Karpas-422 (cell line): ENCODE results near the gene C1QTNF5. TPM values are rescaled to one million over a fixed set of nuclear protein-coding genes. Genes with fewer than 3 reads are reported as not detected.

Source experiments
- DNase-seq: peaks from one replicate; pipeline ENCODE4 v3.0.0-alpha.2; 2015
- H2AFZ ChIP-seq: fragments of 200-600 bp; sonication (generic); 2 replicates; pipeline ENCODE4 v1.6.1; 2014; ENCODE audit warnings: antibody characterized with exemption, low read length, mixed read lengths
- H3K27ac ChIP-seq: fragments of 200-600 bp; sonication (generic); 2 replicates; pipeline ENCODE4 v1.5.1; 2014; ENCODE audit warnings: mild to moderate bottlenecking, low read length, moderate library complexity
- H3K27me3 ChIP-seq: fragments of 200-600 bp; sonication (generic); 2 replicates; pipeline ENCODE4 v1.6.1; 2014; ENCODE audit warnings: low read length, mixed read lengths
- H3K36me3 ChIP-seq: fragments of 200-600 bp; sonication (generic); 2 replicates; pipeline ENCODE4 v1.6.1; 2014; ENCODE audit warnings: low read length, mixed read lengths; ENCODE audit not compliant: insufficient read depth
- H3K4me1 ChIP-seq: fragments of 200-600 bp; sonication (generic); 2 replicates; pipeline ENCODE4 v1.6.1; 2014; ENCODE audit warnings: mild to moderate bottlenecking, low read length, mixed read lengths
- H3K4me2 ChIP-seq: fragments of 200-600 bp; sonication (generic); 2 replicates; pipeline ENCODE4 v1.6.1; 2014; ENCODE audit warnings: low read length, low read depth, mild to moderate bottlenecking; ENCODE audit not compliant: poor library complexity, severe bottlenecking
- H3K4me3 ChIP-seq: fragments of 200-600 bp; sonication (generic); 2 replicates; pipeline ENCODE4 v1.5.1; 2014; ENCODE audit warnings: mild to moderate bottlenecking, antibody characterized with exemption, low read length, mixed read lengths
- H3K79me2 ChIP-seq: fragments of 200-600 bp; sonication (generic); 2 replicates; pipeline ENCODE4 v1.6.1; 2014; ENCODE audit warnings: mild to moderate bottlenecking, low read length, mixed read lengths
- H3K9ac ChIP-seq: fragments of 200-600 bp; sonication (generic); 2 replicates; pipeline ENCODE4 v1.6.0; 2014; ENCODE audit warnings: low read length
- H3K9me2 ChIP-seq: fragments of 200-600 bp; sonication (generic), shearing (Covaris generic); replicated peaks from 2 replicates; pipeline ENCODE4 v1.6.0; 2014; ENCODE audit warnings: mild to moderate bottlenecking, low read length, moderate library complexity; ENCODE audit not compliant: insufficient read depth
- H3K9me3 ChIP-seq: fragments of 300-700, 200-600 bp; sonication (generic); 2 replicates; pipeline ENCODE4 v1.6.1; 2014; ENCODE audit warnings: low read length, mixed read lengths
- H4K20me1 ChIP-seq: fragments of 200-600 bp; sonication (generic); 2 replicates; pipeline ENCODE4 v1.6.1; 2014; ENCODE audit warnings: mild to moderate bottlenecking, antibody characterized with exemption, low read length, low read depth; ENCODE audit not compliant: insufficient read depth
- total RNA-seq: library from RNA; depleted of rRNA; stranded (reverse); fragments of >200 nt; shearing (Covaris generic); gene quantifications from 2 replicates; pipeline ENCODE4 v1.2.3, GENCODE V29; 2014; ENCODE audit warnings: low replicate concordance

Gene C1QTNF5
- total RNA-seq, 1 experiment from 2014 or later: not detected

DNA sequence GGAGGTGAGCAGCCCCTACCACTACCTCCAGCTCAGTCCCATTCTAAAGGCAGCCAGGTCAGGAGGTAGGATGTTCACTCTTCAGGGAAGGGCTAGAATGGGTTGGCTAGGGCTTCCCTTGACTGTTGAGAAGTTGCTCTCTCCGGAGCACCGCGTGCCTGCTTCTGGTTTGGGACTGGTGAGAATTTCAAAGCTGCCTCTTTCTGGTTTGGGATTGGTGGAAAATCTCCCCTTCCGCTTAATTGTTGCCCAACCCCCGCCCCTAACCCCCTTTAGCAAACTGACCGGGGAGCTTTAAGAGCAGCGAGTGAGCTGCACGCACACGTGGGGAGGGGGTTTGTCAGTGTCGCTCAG lies 40.1 kb upstream of the C1QTNF5 start:
- no peaks in the 10 kb centered on the region for H3K79me2 ChIP-seq
- H3K4me2 ChIP-seq: peak overlapping the region; percentile 72
- H3K4me1 ChIP-seq: peaks cover 63% of the 10 kb centered on the region
- H3K36me3 ChIP-seq: no peaks in the 10 kb centered on the region
- DNase-seq: no peak
- H4K20me1 ChIP-seq: no peaks in the 10 kb centered on the region
- peak overlapping the region; percentile 70 for H3K4me3 ChIP-seq
- H3K9ac ChIP-seq: peak overlapping the region; percentile 72
- no peaks in the 10 kb centered on the region for H3K9me2 ChIP-seq
- H3K27me3 ChIP-seq: no peaks in the 10 kb centered on the region
- H3K9me3 ChIP-seq: no peaks in the 10 kb centered on the region
- no peak overlapping the region for H2AFZ ChIP-seq
- no peak overlapping the region for H3K27ac ChIP-seq

DNA sequence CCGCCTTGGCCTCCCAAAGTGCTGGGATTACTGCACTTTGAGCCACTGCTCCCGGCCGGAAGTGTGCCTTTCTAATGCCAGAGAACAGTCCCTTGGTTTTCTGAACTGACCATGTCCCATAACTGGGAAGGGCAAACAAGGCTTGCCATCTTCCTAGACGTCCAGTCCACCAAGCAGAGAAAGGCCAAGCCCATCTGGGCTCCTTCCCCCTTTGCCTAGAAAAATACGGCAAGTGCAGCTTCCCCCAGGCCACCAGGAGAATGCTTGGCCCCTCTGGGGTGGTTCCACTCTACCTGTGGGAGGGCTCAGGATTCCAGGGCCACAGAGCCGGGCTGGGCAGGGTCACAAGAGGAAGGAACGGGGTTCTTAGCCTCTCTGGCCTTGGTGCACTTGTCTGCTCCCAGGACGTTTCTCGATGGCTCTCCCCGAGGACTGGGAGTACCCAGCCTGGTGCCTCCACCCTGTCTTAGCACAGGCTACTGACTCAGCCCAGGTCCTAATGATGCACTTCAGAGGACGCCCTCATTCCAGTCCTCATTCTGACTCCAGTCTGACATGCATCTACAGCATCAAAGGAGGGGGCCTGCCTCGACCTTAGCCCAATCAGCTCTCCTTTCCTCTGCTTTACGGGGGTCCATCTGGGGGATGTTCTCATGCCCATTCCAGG lies 39.6 kb upstream of the C1QTNF5 start:
- no peaks in the 10 kb centered on the region for H3K9me2 ChIP-seq
- H3K4me1 ChIP-seq: peaks cover 68% of the 10 kb centered on the region
- peak overlapping the region; percentile 70 for H3K4me3 ChIP-seq
- peak overlapping the region; percentile 72 for H3K9ac ChIP-seq
- H3K79me2 ChIP-seq: no peaks in the 10 kb centered on the region
- no peak overlapping the region for H3K27ac ChIP-seq
- no peak overlapping the region for H2AFZ ChIP-seq
- no peaks in the 10 kb centered on the region for H3K36me3 ChIP-seq
- peak overlapping the region; percentile 72 for H3K4me2 ChIP-seq
- DNase-seq: no peak
- no peaks in the 10 kb centered on the region for H4K20me1 ChIP-seq
- no peaks in the 10 kb centered on the region for H3K27me3 ChIP-seq
- no peaks in the 10 kb centered on the region for H3K9me3 ChIP-seq

DNA sequence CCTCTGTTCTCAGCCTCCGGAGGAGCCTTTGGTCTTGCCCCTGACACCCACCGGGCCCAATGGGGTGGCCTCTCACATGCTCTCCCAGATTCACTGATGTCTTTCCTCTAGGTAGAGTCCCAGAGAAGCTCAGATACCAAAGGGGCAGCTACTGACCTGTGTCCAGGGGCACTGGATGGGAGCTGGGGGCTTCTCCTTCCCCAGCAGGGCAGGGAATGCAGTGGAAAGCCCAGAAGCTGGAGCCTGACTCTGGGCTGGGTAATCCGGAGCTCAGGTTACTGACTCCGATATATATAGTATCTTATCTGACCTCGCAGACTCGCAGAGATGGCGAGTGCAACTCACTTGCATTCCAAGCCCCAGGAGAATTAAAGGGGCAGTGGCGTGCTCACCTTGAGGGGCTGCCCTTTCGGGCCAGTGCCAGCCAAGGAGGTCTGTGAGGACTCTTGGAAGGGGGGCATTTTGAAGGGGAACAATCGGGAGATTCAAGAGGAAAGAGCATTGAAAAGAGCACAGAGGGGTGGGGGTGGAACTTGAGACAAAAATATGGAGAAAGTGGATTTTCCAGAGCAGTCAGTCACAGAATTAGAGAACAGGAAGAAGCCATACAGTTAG lies 38.3 kb upstream of the C1QTNF5 start:
- Histone ChIP-seq H3K4me2 (peak overlapping the region; percentile 35), H3K36me3 (no peaks in the 10 kb centered on the region), H2AFZ (no peak overlapping the region), H3K27ac (peak overlapping the region; percentile 26; the same call in 1 of the 2 replicates), H3K27me3 (no peaks in the 10 kb centered on the region), H3K9me2 (no peaks in the 10 kb centered on the region), H4K20me1 (no peaks in the 10 kb centered on the region), H3K79me2 (no peaks in the 10 kb centered on the region), H3K4me3 (no peak overlapping the region), H3K4me1 (peaks cover 75% of the 10 kb centered on the region), H3K9me3 (no peaks in the 10 kb centered on the region), H3K9ac (peak overlapping the region; percentile 17)
- DNase-seq: no peak

DNA sequence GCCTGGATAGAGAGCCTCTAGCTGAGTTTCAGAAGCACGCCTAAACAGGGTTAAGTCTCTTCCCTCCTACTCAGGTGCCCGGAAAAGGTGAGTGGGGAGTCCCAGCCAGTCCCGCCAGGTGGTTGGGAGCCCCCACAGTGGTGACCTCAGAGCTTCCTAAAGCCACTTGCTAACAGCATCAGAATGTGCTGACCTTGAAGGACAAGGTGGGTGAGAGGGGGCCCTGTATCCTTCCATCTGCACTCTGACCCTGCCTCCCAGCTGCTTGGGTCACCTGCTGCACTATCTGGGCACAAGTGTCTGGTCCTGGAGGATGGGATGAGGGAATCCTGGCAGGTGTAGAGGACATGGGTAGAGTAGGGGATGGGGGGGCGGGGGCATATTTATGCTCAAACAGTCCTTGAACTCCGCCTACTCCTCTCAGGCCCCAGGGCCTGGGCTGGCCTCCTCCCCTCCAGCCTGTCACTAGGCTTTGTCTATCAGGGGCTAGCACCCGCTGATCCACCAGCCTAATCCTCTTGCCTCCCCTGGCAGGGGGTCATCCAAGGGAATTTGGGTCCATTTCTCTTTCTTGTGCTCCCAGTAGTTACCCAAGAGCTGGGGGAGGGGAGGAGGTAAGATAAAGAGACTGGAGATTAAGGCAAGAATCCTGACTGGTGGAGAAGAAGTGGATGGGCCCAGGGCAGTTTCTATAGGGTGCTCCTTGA lies 37.4 kb upstream of the C1QTNF5 start:
- Histone ChIP-seq H3K9ac (peak overlapping the region; percentile 54), H2AFZ (no peak overlapping the region), H3K4me2 (peak overlapping the region; percentile 35)

DNA sequence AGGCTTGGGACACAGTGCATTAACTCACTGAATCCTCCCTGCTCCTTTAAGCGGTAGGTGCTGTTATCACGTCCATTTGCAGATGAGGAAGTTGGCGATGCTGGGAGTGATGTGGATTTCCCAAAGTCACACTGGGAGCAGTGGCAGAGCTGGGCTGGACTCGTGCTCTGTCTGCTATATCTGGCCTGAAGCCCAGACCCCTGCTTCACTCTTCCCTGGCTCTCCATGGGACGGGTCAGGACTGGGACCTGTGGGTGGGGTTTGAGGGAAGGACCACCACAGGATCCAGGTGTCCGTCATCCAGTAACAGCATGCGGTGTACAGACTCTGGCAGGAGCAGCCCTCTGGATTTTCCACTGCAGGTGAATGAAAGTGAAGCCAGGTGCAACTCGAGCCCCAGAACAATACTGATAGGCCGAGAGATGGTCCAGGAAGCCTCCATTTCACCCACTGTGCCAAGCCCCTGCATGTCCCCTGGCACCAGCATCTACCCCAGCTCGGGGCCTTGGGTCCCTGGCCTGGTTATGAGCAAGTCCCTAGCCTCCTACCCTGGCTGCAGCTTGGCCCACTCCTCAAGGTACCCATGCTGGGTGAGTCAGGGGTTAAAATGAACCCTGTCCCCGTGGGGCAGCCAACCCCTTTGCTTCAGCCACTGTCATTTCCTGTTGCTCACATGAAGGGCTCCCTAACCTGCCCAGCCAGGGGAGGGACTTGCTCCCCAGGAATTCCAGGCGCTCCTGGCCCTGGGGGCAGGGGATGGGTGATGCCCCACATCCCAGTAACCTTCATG lies 36.6 kb upstream of the C1QTNF5 start:
- Histone ChIP-seq H2AFZ (no peak overlapping the region), H3K4me1 (peaks cover 84% of the 10 kb centered on the region), H3K4me3 (peak overlapping the region; percentile 12; the same call in 1 of the 2 replicates), H3K36me3 (no peaks in the 10 kb centered on the region), H3K9me3 (no peaks in the 10 kb centered on the region), H4K20me1 (no peaks in the 10 kb centered on the region), H3K9me2 (no peaks in the 10 kb centered on the region), H3K4me2 (peak overlapping the region; percentile 35), H3K27me3 (no peaks in the 10 kb centered on the region), H3K9ac (peak overlapping the region; percentile 54), H3K27ac (peak overlapping the region; percentile 58; the same call in 1 of the 2 replicates), H3K79me2 (no peaks in the 10 kb centered on the region)
- no peak for DNase-seq

More for the DNA sequence above, 37.4 kb upstream of the C1QTNF5 start:
- Histone ChIP-seq H3K9me2 (no peaks in the 10 kb centered on the region), H3K27ac (peak overlapping the region; percentile 58; the same call in 1 of the 2 replicates), H3K79me2 (no peaks in the 10 kb centered on the region), H3K27me3 (no peaks in the 10 kb centered on the region), H3K4me1 (peaks cover 84% of the 10 kb centered on the region), H3K36me3 (no peaks in the 10 kb centered on the region), H3K9me3 (no peaks in the 10 kb centered on the region), H3K4me3 (peak overlapping the region; percentile 12; the same call in 1 of the 2 replicates), H4K20me1 (no peaks in the 10 kb centered on the region)
- no peak for DNase-seq

DNA sequence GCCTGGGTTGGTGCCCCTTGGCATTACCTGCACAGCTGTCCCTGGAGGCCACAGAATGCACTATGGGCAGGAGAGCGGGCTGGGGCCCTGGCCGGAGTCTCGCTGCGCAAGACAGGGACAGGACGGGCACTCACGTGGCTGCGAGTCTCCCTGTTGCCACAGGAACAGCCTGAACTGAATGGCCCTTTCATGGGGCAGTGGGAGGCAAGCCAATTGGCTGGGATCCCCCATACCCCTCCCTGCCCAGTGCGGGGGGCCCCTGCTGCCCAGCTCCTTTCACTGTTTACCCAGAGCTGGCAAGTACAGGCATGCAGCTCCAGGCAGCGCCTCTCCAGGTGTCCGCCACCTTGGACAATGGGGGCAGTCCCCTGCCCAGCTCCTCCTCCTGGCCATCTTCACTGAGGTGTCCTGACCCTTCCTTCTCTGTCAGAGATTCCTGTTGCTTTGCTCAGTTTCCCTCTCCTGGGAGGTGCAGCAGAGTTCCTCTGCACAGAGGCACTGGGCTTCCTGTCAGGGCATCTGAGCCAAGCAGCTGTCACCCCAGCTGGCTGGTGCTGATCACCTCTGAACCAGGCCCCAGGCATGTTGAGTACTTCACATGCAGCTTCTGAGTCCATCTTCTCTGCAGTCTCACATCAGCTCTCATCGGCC lies 35.6 kb upstream of the C1QTNF5 start:
- no peak for DNase-seq

DNA sequence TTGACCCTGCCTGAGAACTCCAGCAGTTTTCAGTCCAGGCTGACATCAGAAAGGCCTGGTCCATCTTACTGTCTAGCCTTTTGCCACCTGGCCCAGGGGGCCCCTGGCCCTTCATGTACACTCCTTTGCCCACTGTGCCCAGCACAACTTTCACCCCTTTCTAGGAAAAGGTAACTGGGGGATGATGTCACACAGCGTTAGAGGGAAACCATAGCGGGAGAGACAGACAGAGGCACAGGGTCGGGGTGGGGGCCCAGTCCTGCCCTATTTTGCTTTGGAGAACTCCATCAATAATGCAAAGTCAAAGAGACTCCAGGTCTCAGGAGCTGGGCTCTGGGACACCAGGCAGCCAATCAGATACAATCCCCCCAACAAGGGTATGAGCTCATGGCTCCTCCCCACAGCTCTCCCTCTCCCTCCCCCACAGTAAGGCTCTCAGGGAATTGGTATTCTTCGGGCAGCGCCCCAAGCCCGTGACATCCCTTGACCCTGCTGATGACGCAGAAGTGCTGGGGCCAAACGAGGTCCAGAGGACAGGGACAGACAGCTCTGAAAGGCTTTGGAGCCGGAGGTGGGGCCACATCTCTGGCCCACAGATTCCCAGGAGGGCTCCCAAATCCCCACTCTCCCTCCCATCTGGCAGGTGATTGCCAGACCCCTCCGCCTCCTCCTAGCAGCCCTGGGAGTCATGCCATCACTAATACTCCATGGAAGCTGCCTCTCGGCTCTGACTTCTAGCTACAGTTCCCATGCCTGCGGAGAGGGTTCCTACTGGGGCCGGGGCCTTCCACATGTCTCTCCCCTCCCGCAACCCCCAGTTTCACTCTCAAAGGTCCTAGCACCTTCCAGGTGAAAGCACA lies 34.9 kb upstream of the C1QTNF5 start:
- Histone ChIP-seq H3K9ac (no peak overlapping the region), H3K9me3 (no peaks in the 10 kb centered on the region), H3K4me3 (no peak overlapping the region), H3K79me2 (no peaks in the 10 kb centered on the region), H3K4me1 (peaks cover 88% of the 10 kb centered on the region), H3K27ac (peak overlapping the region; percentile 30; the same call in 1 of the 2 replicates), H3K4me2 (no peak overlapping the region), H3K9me2 (no peaks in the 10 kb centered on the region), H2AFZ (no peak overlapping the region), H4K20me1 (no peaks in the 10 kb centered on the region), H3K36me3 (no peaks in the 10 kb centered on the region), H3K27me3 (no peaks in the 10 kb centered on the region)
- DNase-seq: no peak

More for the DNA sequence above, 35.6 kb upstream of the C1QTNF5 start:
- Histone ChIP-seq H3K9ac (no peak overlapping the region), H3K79me2 (no peaks in the 10 kb centered on the region), H3K27ac (0 out of 2 replicates have a peak overlapping the region, but pooled peaks have one; percentile 13), H3K4me1 (peaks cover 87% of the 10 kb centered on the region), H2AFZ (no peak overlapping the region), H3K4me3 (no peak overlapping the region), H3K4me2 (no peak overlapping the region), H3K27me3 (no peaks in the 10 kb centered on the region), H4K20me1 (no peaks in the 10 kb centered on the region), H3K36me3 (no peaks in the 10 kb centered on the region), H3K9me2 (no peaks in the 10 kb centered on the region), H3K9me3 (no peaks in the 10 kb centered on the region)
